ENCODE measurements around the gene PPP2R3A.
"Not testable (repeated sequence)": the region's sequence is repeated elsewhere in the genome, so short reads cannot be mapped to it uniquely, and the experiment has no call there.

PPP2R3A gene

GRCh38 chr3:135965506-135966270 is at the start of gene PPP2R3A:
TSS of gene PPP2R3A (plus strand) at chr3:135965728. CDS start at chr3:136001499, 35,771 bp downstream.
- DNase-seq (ENCODE audit: low read depth): peak; percentile 88

GRCh38 chr3:135916310-135916709 is 49.2 kb upstream of the PPP2R3A start:
- no peak for DNase-seq (ENCODE audit: low read depth)

- DNase-seq (ENCODE audit: low read depth): no peak
These were observed 48.5 kb upstream of the PPP2R3A start for GRCh38 chr3:135917076-135917475.

GRCh38 chr3:135917927-135918597 is 47.5 kb upstream of the PPP2R3A start:
- DNase-seq (ENCODE audit: low read depth): no peak

GRCh38 chr3:135918600-135918999 is 46.9 kb upstream of the PPP2R3A start:
- peak; percentile 75 for DNase-seq (ENCODE audit: low read depth)

- no peak for DNase-seq (ENCODE audit: low read depth)
These were observed 45.3 kb upstream of the PPP2R3A start for GRCh38 chr3:135920275-135920674.

- DNase-seq (ENCODE audit: low read depth): no peak
These were observed 42.7 kb upstream of the PPP2R3A start for GRCh38 chr3:135922903-135923250.

- DNase-seq (ENCODE audit: low read depth): no peak
These were observed 41.0 kb upstream of the PPP2R3A start for GRCh38 chr3:135924506-135924905.

- no peak for DNase-seq (ENCODE audit: low read depth)
These were observed 38.9 kb upstream of the PPP2R3A start for GRCh38 chr3:135926664-135927063.

GRCh38 chr3:135927155-135927554 is 38.4 kb upstream of the PPP2R3A start:
- peak; percentile 76 for DNase-seq (ENCODE audit: low read depth)

GRCh38 chr3:135929670-135930069 is 35.9 kb upstream of the PPP2R3A start:
- peak; percentile 9 for DNase-seq (ENCODE audit: low read depth)

GRCh38 chr3:135930255-135930654 is 35.3 kb upstream of the PPP2R3A start:
- DNase-seq (ENCODE audit: low read depth): no peak

GRCh38 chr3:135935171-135935570 is 30.4 kb upstream of the PPP2R3A start:
- DNase-seq (ENCODE audit: low read depth): not testable (repeated sequence)

- DNase-seq (ENCODE audit: low read depth): not testable (repeated sequence)
These were observed 27.8 kb upstream of the PPP2R3A start for GRCh38 chr3:135937766-135938165.

GRCh38 chr3:135944831-135945230 is 20.7 kb upstream of the PPP2R3A start:
- DNase-seq (ENCODE audit: low read depth): peak; percentile 28

GRCh38 chr3:135950941-135951340 is 14.6 kb upstream of the PPP2R3A start:
- DNase-seq (ENCODE audit: low read depth): no peak

GRCh38 chr3:135964160-135964955 is 1.2 kb upstream of the PPP2R3A start:
- DNase-seq (ENCODE audit: low read depth): no peak

- DNase-seq (ENCODE audit: low read depth): no peak
These were observed 411 bp upstream of the PPP2R3A start for GRCh38 chr3:135965129-135965505.

GRCh38 chr3:135966271-135966961 is 888 bp downstream of the PPP2R3A start:
- DNase-seq (ENCODE audit: low read depth): peak; percentile 27

- no peak for DNase-seq (ENCODE audit: low read depth)
These were observed 1.4 kb downstream of the PPP2R3A start for GRCh38 chr3:135966962-135967274.

GRCh38 chr3:135967867-135968266 is 2.3 kb downstream of the PPP2R3A start:
- no peak for DNase-seq (ENCODE audit: low read depth)

- DNase-seq (ENCODE audit: low read depth): peak; percentile 69
These were observed 5.1 kb downstream of the PPP2R3A start for GRCh38 chr3:135970506-135971116.

Measured in ELR (cell line).